Stimulated activated CD4-positive, alpha-beta T cell treated with anti-CD3 and anti-CD28 coated beads, TNF-alpha, amount 100 ng/mL, for 4 hours (primary cell): ENCODE results near the gene MFSD12.
"Not testable (repeated sequence)": the region's sequence is repeated elsewhere in the genome, so short reads cannot be mapped to it uniquely, and the experiment has no call there.

Source experiments
- DNase-seq, 3 experiments: peaks; one replicate each; pipeline ENCODE4 v3.0.0-alpha.2; 2020; ENCODE audit warnings: low read depth in 3 of 3

MFSD12 gene

DNA sequence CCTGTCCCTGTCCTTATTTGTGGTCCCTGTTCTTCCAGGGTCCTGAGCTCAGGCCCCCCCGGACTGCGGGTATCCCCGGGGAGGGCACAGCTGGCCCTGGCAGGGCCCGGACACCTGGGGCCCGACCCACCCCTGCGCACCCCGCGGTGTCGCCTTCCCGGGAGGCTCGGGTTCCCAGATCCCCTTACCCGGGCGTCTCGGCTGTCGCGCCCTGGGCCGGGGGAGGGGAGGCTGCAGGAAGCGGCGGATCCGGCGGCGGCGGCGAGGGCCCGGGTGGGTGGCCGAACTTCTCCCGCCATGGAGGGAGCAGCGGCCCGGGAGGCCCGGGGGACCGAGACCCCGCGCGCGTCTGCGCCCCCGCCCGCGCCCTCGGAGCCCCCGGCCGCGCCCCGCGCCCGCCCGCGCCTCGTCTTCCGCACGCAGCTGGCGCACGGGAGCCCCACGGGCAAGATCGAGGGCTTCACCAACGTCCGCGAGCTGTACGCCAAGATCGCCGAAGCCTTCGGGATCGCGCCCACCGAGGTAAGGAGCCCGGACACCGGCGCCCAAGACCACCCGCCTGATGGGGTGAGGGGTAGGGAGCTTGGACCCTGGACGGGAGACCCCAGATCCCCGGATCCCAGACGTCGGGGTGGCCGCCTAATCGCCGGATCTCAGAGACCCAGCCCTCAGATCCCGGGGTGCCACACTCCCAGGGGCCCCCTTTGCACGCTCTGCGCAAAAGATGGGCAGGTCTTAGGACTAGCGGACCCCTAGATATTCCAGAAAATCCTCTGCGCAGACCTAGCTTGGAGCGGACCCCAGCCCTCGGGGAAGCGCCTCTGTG lies 28.1 kb upstream of the MFSD12 start, which contains the start of gene GIPC3:
Gene GIPC3 (plus strand): TSS at position 178 of the 826 bp plus-strand sequence. CDS start 120 bp downstream, at position 298.
- no peak for DNase-seq

DNA sequence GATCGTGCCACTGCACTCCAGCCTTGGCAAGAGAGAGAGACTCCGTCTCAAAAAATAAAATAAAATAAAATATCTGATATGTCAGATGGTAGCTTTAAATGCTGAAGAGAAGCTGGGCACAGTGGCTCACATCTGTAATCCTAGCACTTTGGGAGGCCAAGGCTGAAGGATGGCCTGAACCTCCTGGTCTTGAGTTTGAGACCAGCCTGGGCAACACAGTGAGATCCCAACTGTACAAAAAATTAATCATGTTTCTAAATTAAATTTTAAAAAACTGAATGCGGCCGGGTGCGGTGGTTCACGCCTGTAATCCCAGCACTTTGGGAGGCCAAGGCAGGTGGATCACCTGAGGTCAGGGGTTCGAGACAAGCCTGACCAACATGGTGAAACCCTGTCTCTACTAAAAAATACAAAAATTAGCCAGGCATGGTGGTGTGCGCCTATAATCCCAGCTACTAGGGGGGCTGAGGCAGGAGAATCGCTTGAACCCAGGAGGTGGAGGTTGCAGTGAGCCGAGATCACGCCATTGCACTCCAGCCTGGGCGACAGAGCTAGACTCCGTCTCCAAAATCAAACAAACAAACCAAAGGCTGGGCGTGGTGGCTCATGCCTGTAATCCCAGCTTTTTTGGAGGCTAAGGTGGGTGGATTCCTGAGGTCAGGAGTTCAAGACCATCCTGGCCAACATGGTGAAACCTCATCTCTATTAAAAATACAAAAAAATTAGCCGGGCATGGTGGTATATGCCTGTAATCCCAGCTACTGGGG lies 26.8 kb upstream of the MFSD12 start:
- not testable (repeated sequence) for DNase-seq

DNA sequence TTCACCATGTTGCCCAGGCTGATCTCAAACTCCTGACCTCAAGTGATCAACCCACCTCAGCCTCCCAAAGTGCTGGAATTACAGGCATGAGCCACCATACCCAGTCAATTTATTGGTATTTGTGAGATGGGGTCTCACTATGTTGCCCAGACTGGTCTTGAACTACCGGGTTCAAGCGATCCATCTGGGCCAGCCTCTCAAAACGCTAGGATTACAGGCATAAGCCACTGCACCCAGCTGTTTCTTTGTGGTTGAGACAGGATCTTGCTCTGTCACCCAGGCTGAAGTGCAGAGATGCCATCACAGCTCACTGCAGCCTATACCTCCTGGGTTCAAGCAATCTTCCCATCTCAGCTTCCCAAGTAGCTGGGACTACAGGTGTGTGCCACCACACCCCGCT lies 24.4 kb upstream of the MFSD12 start:
- not testable (repeated sequence) for DNase-seq

DNA sequence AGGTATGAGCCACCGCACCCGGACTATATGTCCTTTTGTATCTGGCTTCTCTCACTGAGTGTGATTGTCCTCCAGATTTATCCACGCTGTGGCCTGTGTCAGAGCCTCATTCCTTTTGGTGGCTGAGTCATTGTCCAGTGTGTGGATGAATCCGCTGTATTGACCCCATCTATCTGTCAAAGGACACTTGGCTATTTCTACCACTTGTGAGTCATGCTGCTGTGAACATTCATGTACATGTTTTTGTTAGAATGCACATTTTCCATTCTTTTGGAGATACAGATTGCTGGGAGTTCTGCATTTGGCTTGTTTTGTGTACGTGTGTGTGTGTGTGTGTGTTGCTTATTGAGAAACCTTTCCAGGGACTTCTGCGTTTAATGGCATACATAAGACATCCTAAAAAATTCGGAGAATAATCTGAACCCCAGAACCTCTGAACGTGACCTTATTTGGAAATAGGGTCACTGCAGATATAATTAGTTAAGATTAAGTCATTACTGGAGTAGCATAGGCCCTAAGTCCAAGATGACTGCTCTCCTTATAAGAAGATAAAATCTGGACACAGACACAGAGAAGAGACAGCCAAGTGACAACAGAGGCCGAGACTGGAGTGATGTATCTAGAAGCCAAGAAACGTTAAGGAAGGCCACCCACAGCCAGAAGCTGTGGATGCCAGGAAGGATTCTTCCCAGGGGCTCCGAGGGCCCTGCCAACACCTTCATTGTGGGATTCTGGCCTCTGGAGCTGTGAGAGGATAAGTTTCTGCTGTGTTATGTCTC lies 23.0 kb upstream of the MFSD12 start:
- no peak for DNase-seq

DNA sequence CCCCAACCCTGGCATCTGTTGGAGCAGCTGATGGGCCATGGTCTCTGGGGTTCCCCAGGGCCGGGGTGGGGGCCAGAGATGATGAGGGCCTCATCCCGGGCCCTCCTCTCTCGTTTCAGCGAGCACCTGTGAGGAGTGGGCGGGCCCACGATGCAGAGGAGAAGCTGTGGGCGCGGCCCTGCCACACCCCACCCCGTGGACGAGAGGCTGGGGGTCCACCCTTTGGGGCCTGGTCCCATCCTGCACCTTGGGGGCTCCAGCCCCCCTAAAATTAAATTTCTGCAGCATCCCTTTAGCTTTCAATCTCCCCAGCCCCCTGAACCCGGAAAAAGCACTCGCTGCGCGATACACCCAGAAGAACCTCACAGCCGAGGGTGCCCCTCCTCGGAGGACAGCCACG lies 21.0 kb upstream of the MFSD12 start:
- no peak for DNase-seq

DNA sequence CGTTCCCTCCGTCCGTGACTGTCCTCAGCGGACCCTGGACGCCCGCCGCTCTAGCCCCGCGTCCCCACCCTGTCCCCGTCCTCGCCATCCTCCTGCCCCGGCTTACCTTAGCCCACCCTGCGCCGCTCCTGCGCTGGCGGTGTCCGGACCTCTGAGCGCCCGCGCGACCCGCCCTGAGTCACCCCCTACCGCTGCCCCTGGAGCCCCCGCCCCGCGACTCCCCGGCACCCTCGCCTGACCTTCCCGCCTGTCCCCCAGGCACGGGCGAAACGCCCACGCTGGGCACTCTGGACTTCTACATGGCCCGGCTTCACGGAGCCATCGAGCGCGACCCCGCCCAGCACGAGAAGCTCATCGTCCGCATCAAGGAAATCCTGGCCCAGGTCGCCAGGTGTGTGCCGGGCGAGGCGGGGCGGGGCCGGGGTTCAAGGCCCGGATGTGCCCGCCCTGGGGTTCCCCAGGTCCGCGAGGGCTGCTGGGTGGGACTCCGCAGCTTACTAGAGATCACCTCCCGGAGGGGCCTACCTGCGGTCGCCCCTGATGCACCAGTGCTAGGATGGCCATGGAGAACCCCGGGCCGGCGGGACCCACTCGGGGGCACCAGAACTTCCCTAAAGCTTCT lies 20.4 kb upstream of the MFSD12 start:
- DNase-seq, result no peak

DNA sequence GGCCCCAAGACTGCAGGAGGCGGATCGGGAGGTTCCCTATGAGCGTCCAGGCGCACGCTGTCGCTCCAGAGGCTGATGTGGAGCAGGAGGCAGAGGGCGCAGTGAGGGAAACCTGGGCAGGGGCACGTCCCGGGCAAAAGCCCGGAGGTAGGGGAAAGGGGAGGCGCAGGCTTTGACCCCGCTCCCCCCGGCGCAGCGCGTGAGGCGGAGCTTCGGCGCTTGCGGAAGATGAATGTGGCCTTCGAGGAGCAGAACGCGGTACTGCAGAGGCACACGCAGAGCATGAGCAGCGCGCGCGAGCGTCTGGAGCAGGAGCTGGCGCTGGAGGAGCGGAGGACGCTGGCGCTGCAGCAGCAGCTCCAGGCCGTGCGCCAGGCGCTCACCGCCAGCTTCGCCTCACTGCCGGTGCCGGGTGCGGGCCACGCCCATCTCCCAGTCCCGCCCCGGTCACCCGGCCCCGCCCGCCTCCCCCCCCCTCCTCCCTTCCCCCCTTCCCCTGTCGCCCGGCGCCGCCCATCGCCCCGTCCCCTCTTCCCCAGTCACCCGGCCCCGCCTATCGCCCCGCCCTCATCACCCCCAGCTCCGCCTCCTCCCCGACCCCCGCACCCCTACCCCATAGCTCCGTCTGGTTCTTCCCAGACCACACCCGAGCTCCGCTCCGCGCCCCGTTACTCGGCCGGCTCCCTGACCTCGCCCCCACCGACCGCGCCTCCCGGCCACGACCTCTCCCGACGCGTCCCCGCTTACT lies 19.5 kb upstream of the MFSD12 start:
- no peak for DNase-seq

- no peak for DNase-seq
Observed at GRCh38 chr19:3575949-3576673, 18.7 kb upstream of the MFSD12 start.

GRCh38 chr19:3575260-3575741 lies 17.9 kb upstream of the MFSD12 start:
- DNase-seq, result no peak

GRCh38 chr19:3573858-3574637 lies 16.7 kb upstream of the MFSD12 start:
- DNase-seq, result peak; percentile 62 to 65 (median 64)

DNA sequence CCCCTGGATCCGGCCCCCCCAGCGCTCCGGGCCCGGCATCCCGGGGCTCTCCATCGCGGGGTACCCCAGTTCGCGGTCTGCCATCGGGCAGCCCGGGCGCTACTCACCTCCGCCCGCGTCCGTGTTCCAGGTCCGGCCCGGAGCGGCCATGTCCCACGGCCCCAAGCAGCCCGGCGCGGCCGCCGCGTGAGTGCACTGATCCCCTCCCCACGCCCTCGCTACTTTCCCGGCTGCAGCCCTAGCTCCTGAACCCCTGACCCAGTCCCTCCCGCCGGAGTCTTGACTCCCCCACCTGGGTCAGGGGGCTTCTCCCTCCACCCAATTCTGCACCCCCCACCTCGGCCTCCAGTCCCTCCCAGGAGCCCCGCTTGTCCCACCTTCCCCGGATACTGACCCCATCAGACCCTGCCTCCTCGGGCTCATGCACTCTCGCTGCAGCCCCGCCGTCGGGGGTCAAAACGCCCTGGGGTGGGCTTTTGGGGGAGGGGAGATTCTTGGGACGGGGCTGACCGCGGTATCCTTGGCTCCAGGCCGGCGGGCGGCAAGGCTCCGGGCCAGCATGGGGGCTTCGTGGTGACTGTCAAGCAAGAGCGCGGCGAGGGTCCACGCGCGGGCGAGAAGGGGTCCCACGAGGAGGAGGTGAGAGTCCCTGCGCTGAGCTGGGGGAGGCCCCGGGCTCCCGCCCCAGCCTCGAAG lies 15.9 kb upstream of the MFSD12 start:
- no peak for DNase-seq

DNA sequence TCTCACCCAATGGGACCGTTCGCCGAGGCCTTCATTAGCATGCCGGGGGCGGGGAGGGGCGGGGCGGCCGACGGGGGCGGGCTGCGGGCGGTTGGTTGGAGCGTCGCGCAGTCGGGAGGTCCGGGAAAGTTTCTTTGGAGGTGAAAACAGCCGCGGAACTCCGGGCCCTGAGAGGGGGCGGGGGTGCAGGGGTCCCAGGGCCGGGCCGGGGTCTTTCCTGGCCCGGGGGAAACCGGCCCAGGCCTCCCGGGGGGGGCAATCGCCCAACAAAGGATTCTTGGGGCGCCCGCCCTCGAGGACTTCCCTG lies 15.4 kb upstream of the MFSD12 start, which contains the start of gene HMG20B:
Gene HMG20B (plus strand): TSS at position 90 of the 307 bp plus-strand sequence. CDS start 366 bp downstream, outside the sequence.
- DNase-seq, result no peak

GRCh38 chr19:3572132-3572854 lies 14.9 kb upstream of the MFSD12 start:
- DNase-seq, result peak; percentile 95 to 99 (median 99)

- no peak for DNase-seq
Observed at GRCh38 chr19:3570606-3571011, 13.2 kb upstream of the MFSD12 start.

DNA sequence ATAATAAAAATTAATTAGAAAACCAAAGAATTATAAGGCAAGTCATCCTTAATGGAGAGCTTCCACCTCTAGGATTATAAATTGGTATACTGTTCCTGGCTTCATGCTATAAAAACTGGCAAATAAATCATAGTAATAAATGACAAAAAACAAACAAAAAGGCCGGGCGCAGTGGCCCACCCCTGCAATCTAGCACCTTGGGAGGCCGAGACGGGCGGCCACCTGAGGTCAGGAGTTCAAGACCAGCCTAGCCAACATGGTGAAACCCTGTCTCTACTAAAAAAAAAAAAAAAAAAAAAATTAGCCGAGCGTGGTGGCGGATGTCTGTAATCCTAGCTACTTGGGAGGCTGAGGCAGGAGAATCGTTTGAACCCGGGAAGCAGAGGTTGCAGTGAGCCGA lies 12.7 kb upstream of the MFSD12 start:
- DNase-seq, result not testable (repeated sequence)

- DNase-seq, result no peak
Observed at GRCh38 chr19:3565139-3565538, 7.8 kb upstream of the MFSD12 start.

GRCh38 chr19:3563709-3564524 lies 6.5 kb upstream of the MFSD12 start:
- DNase-seq, result no peak
